GM19455 (cell line): ENCODE measurements around the gene FTO.

Experiments
- ATAC-seq: cut with Tn5 transposase; IDR thresholded peaks from one replicate; pipeline ENCODE4 v1.9.1; 2021; ENCODE audit not compliant: unreplicated experiment

The FTO gene

GRCh38 chr16:53955221-53955875, 251.4 kb downstream of the FTO start:
- ATAC-seq, result no peak

GRCh38 chr16:53958341-53958880, 254.5 kb downstream of the FTO start:
- ATAC-seq, result no peak

- no peak for ATAC-seq
Measured at GRCh38 chr16:53960050-53960812, 256.3 kb downstream of the FTO start.

- ATAC-seq, result no peak
Measured at GRCh38 chr16:53960954-53961616, 257.1 kb downstream of the FTO start.

GRCh38 chr16:53962041-53962440, 258.1 kb downstream of the FTO start:
- ATAC-seq, result no peak

- ATAC-seq, result no peak
Measured at GRCh38 chr16:53964145-53964790, 260.3 kb downstream of the FTO start.

- no peak for ATAC-seq
Measured at GRCh38 chr16:53966821-53967571, 263.0 kb downstream of the FTO start.

- no peak for ATAC-seq
Measured at GRCh38 chr16:53967572-53967971, 263.6 kb downstream of the FTO start.

GRCh38 chr16:53968454-53968853, 264.5 kb downstream of the FTO start:
- no peak for ATAC-seq

GRCh38 chr16:53968896-53969295, 264.9 kb downstream of the FTO start:
- no peak for ATAC-seq

- ATAC-seq, result no peak
Measured at GRCh38 chr16:53971616-53972015, 267.7 kb downstream of the FTO start.

- ATAC-seq, result no peak
Measured at GRCh38 chr16:53973021-53973420, 269.1 kb downstream of the FTO start.

GRCh38 chr16:53974484-53975080, 270.6 kb downstream of the FTO start:
- no peak for ATAC-seq

GRCh38 chr16:53980675-53981074, 276.7 kb downstream of the FTO start:
- no peak for ATAC-seq

- no peak for ATAC-seq
Measured at GRCh38 chr16:53982631-53983042, 278.7 kb downstream of the FTO start.

- ATAC-seq, result no peak
Measured at GRCh38 chr16:53984936-53985335, 281.0 kb downstream of the FTO start.

- ATAC-seq, result no peak
Measured at GRCh38 chr16:53985861-53986260, 281.9 kb downstream of the FTO start.

GRCh38 chr16:53986793-53987192, 282.8 kb downstream of the FTO start:
- ATAC-seq, result no peak

- no peak for ATAC-seq
Measured at GRCh38 chr16:53988136-53988535, 284.2 kb downstream of the FTO start.

- ATAC-seq, result no peak
Measured at GRCh38 chr16:53989597-53989996, 285.6 kb downstream of the FTO start.
